ENCODE results near the gene CUL3. TPM values are rescaled to one million over a fixed set of nuclear protein-coding genes. Genes with fewer than 3 reads are reported as not detected.

The CUL3 gene
- total and polyA plus RNA-seq, 2 of the 8 experiments (the other 6 are each of a cell fraction or from before 2014, with no cell fraction given) = 28.5 to 113 TPM

GRCh38 chr2:224562831-224563230 lies 22.3 kb downstream of the CUL3 start:
- no peak overlapping the region for H4K8ac ChIP-seq (ENCODE audit: extremely low read depth, insufficient read depth, low read length)
- POLR2A ChIA-PET (ENCODE audit: partially characterized antibody) = interaction anchor here (1.7 kb wide), 1 partner anchor 23 kb away, joined by 3 read pairs; no protein-coding TSS in a partner anchor
- no peak overlapping the region for H2BK12ac ChIP-seq (ENCODE audit: low read depth, low read length)
- no peak overlapping the region for H3K23ac ChIP-seq (ENCODE audit: insufficient read length)
- peaks cover 4% of the 10 kb centered on the region for H3K79me1 ChIP-seq (ENCODE audit: low read depth, low read length)
- H3K9me3 ChIP-seq (ENCODE audit: insufficient read depth in 2 of 2, low read depth in 1 of 2, low read length in 1 of 2) = no peaks in the 10 kb centered on the region
- H3K79me2 ChIP-seq (ENCODE audit: control insufficient read depth in 1 of 2, insufficient read depth in 2 of 2, low read length in 2 of 2) = peaks cover 35 to 97% of the 10 kb centered on the region in 2 experiments
- no peak overlapping the region for H3K18ac ChIP-seq (ENCODE audit: extremely low read depth, low read length)
- no peak overlapping the region for H3K56ac ChIP-seq (replicated peaks; ENCODE audit: insufficient read length, low read depth, low read length)
- no peak for DNase-seq (ENCODE audit: low read depth in 1 of 2, low spot score in 2 of 2)
- H2BK120ac ChIP-seq (replicated peaks; ENCODE audit: low read depth, low read length) = no peak overlapping the region
- CTCF ChIA-PET (ENCODE audit: partially characterized antibody) = no interaction called here
- no peak for FAIRE-seq
- H2BK5ac ChIP-seq (ENCODE audit: low read depth, low read length) = no peak overlapping the region
- H3K27me3 ChIP-seq (replicated peaks in 1 of 4; ENCODE audit: control insufficient read depth in 3 of 4, extremely low read depth in 1 of 4, insufficient read depth in 3 of 4, low read length in 3 of 4) = no peaks in the 10 kb centered on the region
- no peaks in the 10 kb centered on the region for H3K23me2 ChIP-seq (ENCODE audit: low read depth, low read length)
- TF ChIP-seq POLR2AphosphoS5 (IDR thresholded peaks at IDR 0.05; ENCODE audit: low read depth, low read length) = no peak
- TF ChIP-seq, protein P1, sequence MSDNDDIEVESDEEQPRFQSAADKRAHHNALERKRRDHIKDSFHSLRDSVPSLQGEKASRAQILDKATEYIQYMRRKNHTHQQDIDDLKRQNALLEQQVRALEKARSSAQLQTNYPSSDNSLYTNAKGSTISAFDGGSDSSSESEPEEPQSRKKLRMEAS (IDR thresholded peaks at IDR 0.05) = no peak
- no peak for TF ChIP-seq HDAC2 (IDR thresholded peaks at IDR 0.05; ENCODE audit: borderline replicate concordance in 1 of 2, low read depth in 2 of 2, low read length in 2 of 2)
- TF ChIP-seq KDM4A (IDR thresholded peaks at IDR 0.05; ENCODE audit: low read depth, low read length, severe bottlenecking) = no peak
- TF ChIP-seq JUND (IDR thresholded peaks at IDR 0.05; ENCODE audit: low read length) = no peak
- no peak for TF ChIP-seq BCL11A (IDR thresholded peaks at IDR 0.05; ENCODE audit: low read depth in 2 of 2, low read length in 2 of 2)
- 95% methylated on average over 4 of the region's 4 CpGs; no CpG with 5 or more reads in 1 of the 2 experiments for WGBS, 2 experiments (ENCODE audit: extremely low coverage in 1 of 2, insufficient coverage in 1 of 2, insufficient read length in 1 of 2, insufficient replicate concordance in 2 of 2, low coverage in 1 of 2, low lambda C conversion rate in 2 of 2, missing lambda C conversion rate in 1 of 2)
- no peak overlapping the region for H3K27ac ChIP-seq (ENCODE audit: low read depth, low read length)
- H4K5ac ChIP-seq (ENCODE audit: insufficient read length, low read depth, low read length) = no peak overlapping the region
- H4K91ac ChIP-seq (replicated peaks; ENCODE audit: insufficient read length, low read length) = no peak overlapping the region
- H2BK20ac ChIP-seq (ENCODE audit: low read length) = no peak overlapping the region
- H3K14ac ChIP-seq (ENCODE audit: insufficient read length) = no peak overlapping the region
- H3K4me2 ChIP-seq (ENCODE audit: insufficient read depth in 1 of 2, low read depth in 2 of 2, low read length in 2 of 2) = no peak overlapping the region
- H3K36me3 ChIP-seq (ENCODE audit: control insufficient read depth in 2 of 4, insufficient read depth in 4 of 4, low read length in 3 of 4) = peaks cover 0 to 6% (median 3%) of the 10 kb centered on the region in 4 experiments; a peak in 1 of 8 replicates
- peaks cover 6 to 20% of the 10 kb centered on the region in 2 experiments for H4K20me1 ChIP-seq (replicated peaks in 1 of 2; ENCODE audit: control insufficient read depth in 1 of 2, insufficient read depth in 2 of 2, low read length in 2 of 2)
- no peak overlapping the region for H2AFZ ChIP-seq (ENCODE audit: low read length)
- peaks cover 0 to 4% (median 0%) of the 10 kb centered on the region in 4 experiments; a peak in 1 of 7 replicates for H3K4me1 ChIP-seq (replicated peaks in 1 of 4; ENCODE audit: control insufficient read depth in 3 of 4, insufficient read depth in 4 of 4, low read length in 3 of 4)
- no peak overlapping the region for H2BK15ac ChIP-seq (ENCODE audit: low read length)
- H3K4ac ChIP-seq (replicated peaks; ENCODE audit: insufficient read length, low read depth, low read length) = no peak overlapping the region
- no peak overlapping the region for H2AK5ac ChIP-seq (ENCODE audit: low read depth, low read length)
- H3K9ac ChIP-seq (replicated peaks in 1 of 4; ENCODE audit: extremely low read depth in 1 of 4, low read depth in 3 of 4, low read length in 3 of 4) = no peak overlapping the region
- no peak overlapping the region for H3K4me3 ChIP-seq (ENCODE audit: extremely low read depth in 1 of 4, insufficient read depth in 2 of 4, low read depth in 3 of 4, low read length in 4 of 4)

All from H1 (cell line).